HG02885 (cell line): ENCODE data around the gene NME8.
"Not testable (repeated sequence)": the region's sequence is repeated elsewhere in the genome, so short reads cannot be mapped to it uniquely, and the experiment has no call there.

Source experiments
- ATAC-seq: cut with Tn5 transposase; IDR thresholded peaks from one replicate; pipeline ENCODE4 v1.9.1; 2021; ENCODE audit warnings: mild to moderate bottlenecking; ENCODE audit not compliant: unreplicated experiment, poor library complexity

NME8 gene, protein sequence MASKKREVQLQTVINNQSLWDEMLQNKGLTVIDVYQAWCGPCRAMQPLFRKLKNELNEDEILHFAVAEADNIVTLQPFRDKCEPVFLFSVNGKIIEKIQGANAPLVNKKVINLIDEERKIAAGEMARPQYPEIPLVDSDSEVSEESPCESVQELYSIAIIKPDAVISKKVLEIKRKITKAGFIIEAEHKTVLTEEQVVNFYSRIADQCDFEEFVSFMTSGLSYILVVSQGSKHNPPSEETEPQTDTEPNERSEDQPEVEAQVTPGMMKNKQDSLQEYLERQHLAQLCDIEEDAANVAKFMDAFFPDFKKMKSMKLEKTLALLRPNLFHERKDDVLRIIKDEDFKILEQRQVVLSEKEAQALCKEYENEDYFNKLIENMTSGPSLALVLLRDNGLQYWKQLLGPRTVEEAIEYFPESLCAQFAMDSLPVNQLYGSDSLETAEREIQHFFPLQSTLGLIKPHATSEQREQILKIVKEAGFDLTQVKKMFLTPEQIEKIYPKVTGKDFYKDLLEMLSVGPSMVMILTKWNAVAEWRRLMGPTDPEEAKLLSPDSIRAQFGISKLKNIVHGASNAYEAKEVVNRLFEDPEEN

GRCh38 chr7:37848297-37848696, at the start of gene NME8:
Gene NME8 (plus strand): TSS chr7:37848597. CDS start chr7:37850267, 1,670 bp downstream.
- no peak for ATAC-seq

- ATAC-seq, result no peak
Measured at GRCh38 chr7:37806152-37806551, 42.2 kb upstream of the NME8 start.

- not testable (repeated sequence) for ATAC-seq
Measured at GRCh38 chr7:37812161-37812580, 36.2 kb upstream of the NME8 start.

DNA sequence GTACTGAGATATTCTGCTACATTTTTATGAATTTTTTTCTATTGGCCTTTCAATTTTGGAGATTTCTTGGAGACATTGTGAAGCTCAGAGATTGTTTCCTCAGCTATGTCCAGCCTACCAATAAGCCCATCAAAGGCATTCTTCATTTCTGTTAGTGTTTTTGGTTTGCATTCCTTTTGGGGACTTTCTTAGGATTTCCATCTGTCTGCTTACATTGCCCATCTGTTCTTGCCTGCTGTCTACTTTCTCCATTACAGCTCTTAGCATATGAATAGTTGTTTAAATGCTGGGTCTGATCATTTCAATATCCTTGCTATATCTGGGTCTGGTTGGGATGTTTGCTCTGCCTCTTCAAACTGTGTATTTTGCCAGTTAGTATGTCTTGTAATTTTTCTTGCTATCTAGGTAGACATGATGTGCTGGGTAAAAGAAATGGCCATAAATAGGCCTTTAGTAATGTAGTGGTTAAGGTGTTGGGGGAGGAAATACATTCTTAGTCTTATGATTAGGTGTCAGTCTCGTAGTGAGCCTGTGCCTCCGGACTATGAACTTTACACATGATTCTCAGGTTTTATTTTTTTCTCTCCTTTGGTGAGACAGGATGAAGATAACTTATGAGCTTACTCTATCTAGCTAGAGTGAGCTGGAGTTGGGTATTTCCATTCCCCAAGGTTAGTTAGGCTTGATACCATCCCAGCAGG, 32.6 kb upstream of the NME8 start:
- ATAC-seq, result peak; percentile 94

DNA sequence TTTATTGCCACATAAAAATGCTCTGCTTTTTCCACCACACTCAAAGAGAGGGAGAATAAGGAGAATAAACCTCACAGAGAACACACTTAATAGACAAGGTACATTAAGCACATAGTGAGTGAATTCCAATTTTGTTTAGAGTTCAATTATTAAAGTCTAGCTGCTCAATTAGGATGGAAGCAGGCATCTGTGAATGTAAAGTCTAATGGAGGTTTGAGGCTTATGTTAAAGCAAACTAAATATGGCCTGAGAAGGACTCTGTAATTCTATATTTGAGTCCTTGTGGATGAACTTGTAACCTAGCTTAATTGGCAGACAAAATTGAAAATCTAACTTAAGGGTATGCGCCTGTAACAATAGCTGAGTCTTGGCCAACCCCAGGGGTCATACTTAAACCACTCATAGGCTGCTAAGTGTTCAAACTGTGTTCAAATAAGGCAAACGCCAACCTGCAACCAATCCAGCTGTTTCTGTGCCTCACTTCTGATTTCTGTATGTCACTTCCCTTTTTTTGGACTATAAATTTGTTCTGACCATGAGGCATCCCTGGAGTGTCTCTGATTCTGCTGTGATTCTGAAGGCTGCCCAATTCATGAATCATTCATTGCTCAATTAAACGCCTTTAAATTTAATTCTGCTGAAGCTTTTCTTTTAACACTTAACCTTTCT, 31.3 kb upstream of the NME8 start:
- no peak for ATAC-seq

DNA sequence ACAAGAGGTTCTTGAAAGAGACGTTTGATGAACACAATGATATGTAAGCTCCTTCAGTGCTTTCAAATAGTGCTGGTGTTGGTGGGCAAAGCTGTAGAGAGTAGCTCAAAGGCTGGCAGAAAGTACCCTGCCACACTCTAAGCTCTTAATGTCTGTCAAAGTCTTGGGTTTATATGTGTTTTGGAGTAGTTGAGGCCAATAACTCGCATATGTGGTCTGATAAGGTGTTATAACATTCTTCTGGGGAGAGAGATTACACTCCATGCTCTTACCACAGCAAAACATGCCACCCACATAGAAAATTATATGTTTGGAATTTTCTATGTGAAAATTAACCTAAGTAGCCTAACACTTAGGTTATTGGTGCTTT, 30.8 kb upstream of the NME8 start:
- ATAC-seq, result no peak

GRCh38 chr7:37817996-37818720, 30.2 kb upstream of the NME8 start:
- ATAC-seq, result no peak

GRCh38 chr7:37820708-37821468, 27.5 kb upstream of the NME8 start:
- ATAC-seq, result peak; percentile 79

DNA sequence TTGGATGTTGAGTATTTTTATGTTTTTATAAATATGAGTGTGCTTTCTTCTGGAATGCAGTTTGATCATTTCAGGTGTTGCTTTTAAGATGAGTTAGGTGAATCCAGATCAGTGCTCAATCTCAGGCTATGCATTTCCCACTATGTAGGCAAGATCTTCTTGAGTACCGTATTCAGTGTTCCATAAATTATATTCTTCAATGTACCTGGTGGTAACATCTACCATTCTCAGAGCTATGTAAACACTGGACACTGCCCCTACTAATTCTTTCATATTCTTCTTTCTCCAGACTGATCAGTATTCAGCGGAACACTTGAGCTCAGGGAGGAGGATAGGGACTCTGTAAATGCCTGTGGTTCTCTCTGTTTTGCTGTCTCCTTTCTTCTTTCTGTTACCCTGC, 25.5 kb upstream of the NME8 start:
- ATAC-seq, result no peak

DNA sequence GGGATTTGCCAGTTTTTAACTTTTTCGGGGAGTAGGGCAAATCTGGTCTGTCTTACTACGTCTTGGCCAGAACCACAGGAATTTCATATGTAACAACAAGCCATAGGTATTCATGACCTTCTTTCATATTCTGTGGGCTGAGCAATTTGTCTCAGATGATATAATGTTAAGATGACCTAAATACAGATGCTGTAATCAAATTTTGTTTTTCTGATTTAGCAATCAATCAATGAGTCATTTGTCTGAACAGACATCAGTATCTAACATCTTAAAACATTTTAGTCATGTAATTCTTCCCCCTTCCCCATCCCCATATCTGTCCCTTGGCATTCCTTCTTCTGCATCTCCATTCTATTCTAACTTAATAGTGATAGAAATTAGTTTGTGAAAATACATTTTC, 24.8 kb upstream of the NME8 start:
- no peak for ATAC-seq

DNA sequence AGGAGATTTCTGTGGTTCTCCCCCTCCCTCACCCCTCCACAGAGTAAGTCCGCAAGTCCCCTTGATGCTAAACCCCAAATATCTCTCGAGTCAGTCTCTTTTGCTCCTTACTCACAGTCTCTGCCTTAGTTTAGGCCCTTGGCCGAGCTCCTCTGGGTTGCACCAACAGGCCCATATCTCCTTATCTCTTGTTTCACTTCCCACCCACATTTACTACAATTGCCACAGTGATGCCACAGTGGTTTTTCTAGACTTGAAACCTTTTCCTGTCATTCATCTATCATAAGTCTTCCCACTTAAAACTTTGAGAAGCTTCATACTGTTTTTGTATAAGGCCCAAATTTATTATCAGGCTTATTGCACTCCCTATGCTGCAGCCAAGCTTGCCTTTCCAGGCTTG, 23.4 kb upstream of the NME8 start:
- ATAC-seq, result no peak

GRCh38 chr7:37826825-37827224, 21.6 kb upstream of the NME8 start:
- peak; percentile 83 for ATAC-seq

DNA sequence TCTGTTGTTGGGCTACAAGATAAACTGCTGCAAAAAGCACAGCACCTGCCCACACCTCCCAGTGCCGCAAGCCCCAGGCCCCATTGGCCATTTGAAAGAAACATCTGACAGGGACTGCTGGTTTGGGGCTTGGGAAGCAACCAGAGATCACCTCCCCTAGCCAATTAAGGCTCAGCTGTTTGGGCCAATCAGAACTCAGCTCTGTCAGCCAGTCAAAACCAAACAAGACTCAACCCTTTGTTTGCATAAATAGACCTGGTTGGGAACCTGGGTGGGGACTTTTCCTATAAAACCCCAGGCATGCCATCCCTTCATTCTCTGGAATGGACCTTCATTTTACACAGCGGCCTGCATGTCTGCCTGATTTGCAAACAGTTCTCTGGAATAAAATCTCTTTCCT, 17.2 kb upstream of the NME8 start:
- ATAC-seq, result no peak

- ATAC-seq, result peak; percentile 87
Measured at GRCh38 chr7:37832194-37832593, 16.2 kb upstream of the NME8 start.

- ATAC-seq, result no peak
Measured at GRCh38 chr7:37833107-37833817, 15.1 kb upstream of the NME8 start.

DNA sequence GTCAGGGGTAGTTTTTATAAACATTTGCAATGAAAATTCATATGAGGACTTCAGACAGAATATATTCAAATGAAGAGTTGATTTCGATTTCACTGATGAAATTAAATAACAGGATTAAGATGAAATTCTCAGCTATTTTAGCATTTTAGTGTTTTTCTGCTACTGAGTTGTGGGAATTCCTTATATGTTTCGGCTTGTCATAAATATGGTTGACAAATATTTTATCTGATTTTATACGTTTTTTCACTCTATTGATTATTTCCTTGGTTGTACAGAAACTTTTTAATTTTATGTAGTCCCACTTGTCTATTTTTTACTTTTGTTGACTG, 14.6 kb upstream of the NME8 start:
- ATAC-seq, result no peak

- no peak for ATAC-seq
Measured at GRCh38 chr7:37853468-37853867, 5.1 kb downstream of the NME8 start.

GRCh38 chr7:37882086-37882485, 33.7 kb downstream of the NME8 start:
- no peak for ATAC-seq

DNA sequence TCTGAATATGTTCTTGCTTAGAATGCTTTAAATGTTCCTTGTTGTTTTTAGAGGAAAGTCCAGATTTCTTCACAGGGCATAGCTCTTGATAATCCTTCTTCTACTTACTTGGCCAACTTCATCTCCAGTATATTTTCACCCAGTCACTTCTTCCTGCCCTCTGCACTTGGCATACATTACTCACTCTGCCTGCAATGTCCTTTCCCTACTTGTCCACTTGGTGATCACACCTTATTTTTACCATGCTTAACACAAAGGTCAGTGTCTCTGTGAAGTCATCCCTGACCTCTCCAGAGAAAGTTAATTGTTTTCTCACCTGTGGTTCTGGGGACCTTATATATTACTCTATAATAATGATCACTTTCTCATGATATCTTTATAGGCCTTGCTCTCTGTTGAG, 45.0 kb downstream of the NME8 start:
- no peak for ATAC-seq
